ENCODE data around the gene CEP97.

CEP97 gene

DNA sequence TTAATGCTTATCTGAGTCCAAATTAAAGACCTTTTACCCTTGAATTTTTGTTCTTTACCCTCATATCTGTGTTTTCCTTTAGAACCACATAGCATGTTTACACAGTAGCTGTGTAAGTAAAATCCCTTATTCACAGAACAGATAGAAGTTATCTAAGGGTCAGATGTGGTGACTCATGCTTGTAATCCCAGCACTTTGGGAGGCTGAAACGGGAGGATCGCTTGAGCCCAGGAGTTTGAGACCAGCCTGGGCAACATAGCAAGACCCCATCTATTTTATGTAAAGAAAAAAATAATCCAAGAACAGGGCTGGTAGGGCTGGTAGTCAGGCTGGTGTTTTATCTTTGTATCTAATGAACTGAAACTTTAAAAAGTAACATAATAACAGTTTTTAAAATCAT is 77.8 kb downstream of the CEP97 start:
- TF ChIP-seq EZH2phosphoT487 (IDR thresholded peaks at IDR 0.05; ENCODE audit: low read depth), result no peak
- TF ChIP-seq, protein P1, sequence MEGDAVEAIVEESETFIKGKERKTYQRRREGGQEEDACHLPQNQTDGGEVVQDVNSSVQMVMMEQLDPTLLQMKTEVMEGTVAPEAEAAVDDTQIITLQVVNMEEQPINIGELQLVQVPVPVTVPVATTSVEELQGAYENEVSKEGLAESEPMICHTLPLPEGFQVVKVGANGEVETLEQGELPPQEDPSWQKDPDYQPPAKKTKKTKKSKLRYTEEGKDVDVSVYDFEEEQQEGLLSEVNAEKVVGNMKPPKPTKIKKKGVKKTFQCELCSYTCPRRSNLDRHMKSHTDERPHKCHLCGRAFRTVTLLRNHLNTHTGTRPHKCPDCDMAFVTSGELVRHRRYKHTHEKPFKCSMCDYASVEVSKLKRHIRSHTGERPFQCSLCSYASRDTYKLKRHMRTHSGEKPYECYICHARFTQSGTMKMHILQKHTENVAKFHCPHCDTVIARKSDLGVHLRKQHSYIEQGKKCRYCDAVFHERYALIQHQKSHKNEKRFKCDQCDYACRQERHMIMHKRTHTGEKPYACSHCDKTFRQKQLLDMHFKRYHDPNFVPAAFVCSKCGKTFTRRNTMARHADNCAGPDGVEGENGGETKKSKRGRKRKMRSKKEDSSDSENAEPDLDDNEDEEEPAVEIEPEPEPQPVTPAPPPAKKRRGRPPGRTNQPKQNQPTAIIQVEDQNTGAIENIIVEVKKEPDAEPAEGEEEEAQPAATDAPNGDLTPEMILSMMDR (IDR thresholded peaks at IDR 0.05; ENCODE audit: low read depth, low read length), result no peak
- Histone ChIP-seq H3K4me3 (ENCODE audit: low read length) (no peak overlapping the region), H3K4me1 (ENCODE audit: low read length) (no peaks in the 10 kb centered on the region), H3K9ac (ENCODE audit: low read length) (no peak overlapping the region), H3K36me3 (replicated peaks; ENCODE audit: low read depth, low read length) (peaks cover 14% of the 10 kb centered on the region), H3K27me3 (ENCODE audit: low read depth, low read length) (no peaks in the 10 kb centered on the region), H3K9me3 (ENCODE audit: insufficient read depth, low read length) (no peaks in the 10 kb centered on the region), H4K20me1 (ENCODE audit: insufficient read depth, low read length) (no peaks in the 10 kb centered on the region), H2AFZ (ENCODE audit: low read depth, low read length) (no peak overlapping the region), H3K4me2 (ENCODE audit: low read length) (no peak overlapping the region), H3K27ac (ENCODE audit: low read length) (no peak overlapping the region), H3K79me2 (ENCODE audit: low read length) (no peaks in the 10 kb centered on the region)

DNA sequence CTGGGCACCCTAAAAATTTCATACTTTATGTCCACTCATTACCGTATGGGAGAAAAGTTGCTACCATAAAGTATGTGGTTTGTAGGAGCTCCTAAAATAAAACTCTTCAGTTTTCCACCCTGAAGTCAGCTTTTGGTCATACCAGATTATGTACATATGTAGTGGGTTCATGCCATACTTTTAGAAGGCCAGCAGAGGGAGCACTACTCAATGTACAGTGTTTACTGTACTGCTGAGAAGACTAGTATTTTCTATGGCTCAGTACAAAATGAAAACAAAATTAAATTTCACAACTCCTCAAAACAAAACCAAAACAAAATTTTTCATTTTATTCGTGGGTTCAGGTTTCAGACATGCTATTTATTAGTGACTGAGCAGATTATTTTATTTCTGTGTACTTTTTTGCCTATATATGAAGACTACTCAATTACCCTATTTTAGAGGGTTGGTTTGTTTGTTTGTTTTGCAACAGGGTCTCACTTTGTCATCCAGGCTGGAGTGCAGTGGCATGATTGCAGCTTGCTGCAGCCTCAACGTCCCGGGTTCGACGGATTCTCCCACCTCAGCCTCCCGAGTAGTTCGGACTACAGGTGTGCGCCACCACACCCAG is 78.9 kb downstream of the CEP97 start:
- Histone ChIP-seq H3K4me1 (ENCODE audit: low read length) (peaks cover 10% of the 10 kb centered on the region), H3K4me2 (ENCODE audit: low read length) (no peak overlapping the region), H3K36me3 (replicated peaks; ENCODE audit: low read depth, low read length) (peaks cover 12% of the 10 kb centered on the region), H4K20me1 (ENCODE audit: insufficient read depth, low read length) (no peaks in the 10 kb centered on the region), H3K4me3 (ENCODE audit: low read length) (no peak overlapping the region), H3K9ac (ENCODE audit: low read length) (no peak overlapping the region), H2AFZ (ENCODE audit: low read depth, low read length) (no peak overlapping the region), H3K27me3 (ENCODE audit: low read depth, low read length) (no peaks in the 10 kb centered on the region), H3K79me2 (ENCODE audit: low read length) (no peaks in the 10 kb centered on the region), H3K27ac (ENCODE audit: low read length) (no peak overlapping the region), H3K9me3 (ENCODE audit: insufficient read depth, low read length) (no peaks in the 10 kb centered on the region)
- TF ChIP-seq EZH2phosphoT487 (IDR thresholded peaks at IDR 0.05; ENCODE audit: low read depth), result no peak
- TF ChIP-seq, protein P1 (IDR thresholded peaks at IDR 0.05; ENCODE audit: low read depth, low read length), result peak; percentile 89

DNA sequence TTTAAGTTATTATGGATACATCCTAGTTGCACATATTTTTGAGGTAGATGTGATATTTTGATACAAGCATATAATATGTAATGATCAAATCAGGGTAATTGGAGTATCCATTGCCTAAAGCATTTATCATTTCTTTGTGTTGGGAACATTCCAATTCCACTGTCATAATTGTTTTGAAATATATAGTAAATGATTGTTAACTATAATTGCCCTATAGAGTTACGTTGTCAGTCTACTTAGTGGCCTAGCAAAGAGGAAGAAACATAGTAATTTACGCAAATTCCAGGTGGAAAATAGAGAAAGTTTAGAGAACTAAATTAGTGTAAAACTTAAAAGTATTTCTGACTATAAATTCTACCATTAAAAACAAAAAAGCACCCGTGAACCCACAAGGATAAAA is 79.5 kb downstream of the CEP97 start:
- no peaks in the 10 kb centered on the region for H3K27me3 ChIP-seq (ENCODE audit: low read depth, low read length)
- no peaks in the 10 kb centered on the region for H3K79me2 ChIP-seq (ENCODE audit: low read length)
- no peak overlapping the region for H2AFZ ChIP-seq (ENCODE audit: low read depth, low read length)
- H3K4me3 ChIP-seq (ENCODE audit: low read length), result no peak overlapping the region
- H3K36me3 ChIP-seq (replicated peaks; ENCODE audit: low read depth, low read length), result peaks cover 12% of the 10 kb centered on the region
- no peak overlapping the region for H3K4me2 ChIP-seq (ENCODE audit: low read length)
- H3K9ac ChIP-seq (ENCODE audit: low read length), result no peak overlapping the region
- no peak overlapping the region for H3K27ac ChIP-seq (ENCODE audit: low read length)
- no peak for TF ChIP-seq EZH2phosphoT487 (IDR thresholded peaks at IDR 0.05; ENCODE audit: low read depth)
- TF ChIP-seq, protein P1 (IDR thresholded peaks at IDR 0.05; ENCODE audit: low read depth, low read length), result no peak
- H4K20me1 ChIP-seq (ENCODE audit: insufficient read depth, low read length), result no peaks in the 10 kb centered on the region
- H3K4me1 ChIP-seq (ENCODE audit: low read length), result peaks cover 15% of the 10 kb centered on the region
- H3K9me3 ChIP-seq (ENCODE audit: insufficient read depth, low read length), result no peaks in the 10 kb centered on the region

DNA sequence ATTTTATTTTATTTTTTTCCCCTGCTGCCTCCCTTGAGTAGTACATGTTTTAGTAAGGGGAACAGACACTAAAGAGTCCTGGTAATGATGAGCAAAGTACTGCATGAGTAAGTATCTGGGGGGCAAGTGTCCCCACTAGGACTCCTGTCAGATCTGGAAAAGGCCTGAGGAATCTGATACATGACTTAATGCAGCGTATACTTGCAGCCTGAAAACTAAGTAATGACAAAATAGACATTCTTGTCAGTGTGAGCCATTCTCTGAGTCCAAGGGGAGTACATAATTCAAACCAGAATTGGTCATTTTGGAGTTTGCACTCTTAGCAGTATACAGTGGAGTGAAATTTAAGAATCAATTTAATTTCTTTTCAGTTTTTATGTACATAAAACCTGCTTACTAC is 82.1 kb downstream of the CEP97 start:
- TF ChIP-seq EZH2phosphoT487 (IDR thresholded peaks at IDR 0.05; ENCODE audit: low read depth), result no peak
- TF ChIP-seq, protein P1 (IDR thresholded peaks at IDR 0.05; ENCODE audit: low read depth, low read length), result no peak
- Histone ChIP-seq H3K4me2 (ENCODE audit: low read length) (no peak overlapping the region), H3K9ac (ENCODE audit: low read length) (no peak overlapping the region), H3K36me3 (replicated peaks; ENCODE audit: low read depth, low read length) (peaks cover 7% of the 10 kb centered on the region), H3K4me1 (ENCODE audit: low read length) (peaks cover 30% of the 10 kb centered on the region), H3K9me3 (ENCODE audit: insufficient read depth, low read length) (no peaks in the 10 kb centered on the region), H3K27ac (ENCODE audit: low read length) (no peak overlapping the region), H3K27me3 (ENCODE audit: low read depth, low read length) (no peaks in the 10 kb centered on the region), H4K20me1 (ENCODE audit: insufficient read depth, low read length) (no peaks in the 10 kb centered on the region), H2AFZ (ENCODE audit: low read depth, low read length) (no peak overlapping the region), H3K4me3 (ENCODE audit: low read length) (no peak overlapping the region), H3K79me2 (ENCODE audit: low read length) (no peaks in the 10 kb centered on the region)

All from OCI-LY3 (cell line).